Endodermal cell (in vitro differentiated cells): ENCODE results near the gene PTPN20. TPM values are rescaled to one million over a fixed set of nuclear protein-coding genes. Genes with fewer than 3 reads are reported as not detected.
"Not testable (repeated sequence)": the region's sequence is repeated elsewhere in the genome, so short reads cannot be mapped to it uniquely, and the experiment has no call there.

Experiments used
- DNase-seq: peaks from one replicate; pipeline ENCODE4 v3.0.0-alpha.2; 2017
- H3K27ac ChIP-seq: 2 replicates; pipeline ENCODE4 v1.5.1; 2013; ENCODE audit warnings: mild to moderate bottlenecking, low read depth, low read length, moderate library complexity
- H3K27me3 ChIP-seq: 2 replicates; pipeline ENCODE4 v1.6.1; 2013; ENCODE audit warnings: mild to moderate bottlenecking, low read length, moderate library complexity; ENCODE audit not compliant: insufficient read depth, control insufficient read depth, poor library complexity, severe bottlenecking
- H3K36me3 ChIP-seq: 2 replicates; pipeline ENCODE4 v1.7.0; 2013; ENCODE audit warnings: mild to moderate bottlenecking, low read length, moderate library complexity; ENCODE audit not compliant: control insufficient read depth, insufficient read depth
- H3K4me1 ChIP-seq: one replicate; pipeline ENCODE4 v1.7.0; 2013; ENCODE audit warnings: low read length; ENCODE audit not compliant: control insufficient read depth, insufficient read depth
- H3K4me3 ChIP-seq: 2 replicates; pipeline ENCODE4 v1.5.1; 2013; ENCODE audit warnings: mild to moderate bottlenecking, low read length, moderate library complexity
- H3K9ac ChIP-seq: 2 replicates; pipeline ENCODE4 v1.6.1; 2013; ENCODE audit warnings: mild to moderate bottlenecking, low read length, moderate library complexity; ENCODE audit not compliant: poor library complexity, severe bottlenecking; ENCODE audit errors: extremely low read depth
- H3K9me3 ChIP-seq: 2 replicates; pipeline ENCODE4 v1.6.1; 2013; ENCODE audit warnings: mild to moderate bottlenecking, low read length, moderate library complexity; ENCODE audit not compliant: control insufficient read depth
- H3K27ac Mint-ChIP-seq: 2 replicates; pipeline ENCODE4 v1.8.0; 2020; ENCODE audit warnings: mixed read lengths
- H3K27me3 Mint-ChIP-seq: 2 replicates; pipeline ENCODE4 v1.8.0; 2021; ENCODE audit warnings: mild to moderate bottlenecking, mixed read lengths; ENCODE audit not compliant: insufficient read depth
- H3K36me3 Mint-ChIP-seq: 2 replicates; pipeline ENCODE4 v1.8.0; 2020; ENCODE audit warnings: low read depth, mixed read lengths
- H3K4me1 Mint-ChIP-seq: 2 replicates; pipeline ENCODE4 v1.8.0; 2020; ENCODE audit warnings: mixed read lengths
- H3K4me3 Mint-ChIP-seq: 2 replicates; pipeline ENCODE4 v1.8.0; 2020; ENCODE audit warnings: mild to moderate bottlenecking, moderate library complexity, mixed read lengths
- H3K9me3 Mint-ChIP-seq: 2 replicates; pipeline ENCODE4 v1.8.0; 2020; ENCODE audit warnings: mild to moderate bottlenecking, mixed read lengths
- WGBS, 2 experiments: methylation state at CpG; one replicate each; pipeline versions ENCODE4 v1.1.5 to v1.1.7; 2013; ENCODE audit warnings: missing lambda C conversion rate in 2 of 2, mixed read lengths in 1 of 2; ENCODE audit not compliant: insufficient coverage in 1 of 2, insufficient read length in 1 of 2; 5-methylcytosine and 5-hydroxymethylcytosine counted together
- total RNA-seq, 2 donors: library from RNA; stranded (reverse); fragmentation: NEBNext Ultra II Directional in 1 of 2; extraction: Animal tissue kit (Norgen Biotek cat#: 25700) in 1 of 2; gene quantifications; 2 replicates in 1 of 2; 3 replicates in 1 of 2; pipeline ENCODE4 v1.2.1, GENCODE V29; 2021
- TF ChIP-seq, protein P1 (sequence below): fragments of 200-600 bp; sonication (generic); conservative IDR thresholded peaks from 2 replicates; pipeline ENCODE4 v1.5.0; 2021; ENCODE audit warnings: antibody characterized with exemption, mild to moderate bottlenecking

Gene PTPN20
- total RNA-seq, 2 donors from 2014 or later: 0.53 TPM; not detected in 1

GRCh38 chr10:46890813-46891611 is 20.2 kb upstream of the PTPN20 start:
- not testable (repeated sequence) for H3K36me3 Mint-ChIP-seq, H3K27me3 ChIP-seq, H3K9me3 ChIP-seq, H3K4me3 ChIP-seq, DNase-seq, H3K9ac ChIP-seq, H3K36me3 ChIP-seq, H3K27ac Mint-ChIP-seq, H3K9me3 Mint-ChIP-seq, H3K4me3 Mint-ChIP-seq, H3K4me1 Mint-ChIP-seq, H3K4me1 ChIP-seq, H3K27ac ChIP-seq, H3K27me3 Mint-ChIP-seq
- WGBS, 2 experiments: 66 to 100% methylated on average over 2 to 8 of the region's 11 CpGs
- TF ChIP-seq, protein P1, sequence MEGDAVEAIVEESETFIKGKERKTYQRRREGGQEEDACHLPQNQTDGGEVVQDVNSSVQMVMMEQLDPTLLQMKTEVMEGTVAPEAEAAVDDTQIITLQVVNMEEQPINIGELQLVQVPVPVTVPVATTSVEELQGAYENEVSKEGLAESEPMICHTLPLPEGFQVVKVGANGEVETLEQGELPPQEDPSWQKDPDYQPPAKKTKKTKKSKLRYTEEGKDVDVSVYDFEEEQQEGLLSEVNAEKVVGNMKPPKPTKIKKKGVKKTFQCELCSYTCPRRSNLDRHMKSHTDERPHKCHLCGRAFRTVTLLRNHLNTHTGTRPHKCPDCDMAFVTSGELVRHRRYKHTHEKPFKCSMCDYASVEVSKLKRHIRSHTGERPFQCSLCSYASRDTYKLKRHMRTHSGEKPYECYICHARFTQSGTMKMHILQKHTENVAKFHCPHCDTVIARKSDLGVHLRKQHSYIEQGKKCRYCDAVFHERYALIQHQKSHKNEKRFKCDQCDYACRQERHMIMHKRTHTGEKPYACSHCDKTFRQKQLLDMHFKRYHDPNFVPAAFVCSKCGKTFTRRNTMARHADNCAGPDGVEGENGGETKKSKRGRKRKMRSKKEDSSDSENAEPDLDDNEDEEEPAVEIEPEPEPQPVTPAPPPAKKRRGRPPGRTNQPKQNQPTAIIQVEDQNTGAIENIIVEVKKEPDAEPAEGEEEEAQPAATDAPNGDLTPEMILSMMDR: peak; percentile 60

GRCh38 chr10:46896762-46897692 is 14.2 kb upstream of the PTPN20 start:
- H3K9ac ChIP-seq, H3K9me3 ChIP-seq, H3K9me3 Mint-ChIP-seq, H3K4me1 Mint-ChIP-seq, H3K4me3 Mint-ChIP-seq, H3K27ac Mint-ChIP-seq, H3K4me3 ChIP-seq, H3K27ac ChIP-seq, H3K27me3 Mint-ChIP-seq, H3K27me3 ChIP-seq, H3K36me3 Mint-ChIP-seq, H3K36me3 ChIP-seq, DNase-seq, H3K4me1 ChIP-seq: not testable (repeated sequence)
- WGBS, 2 experiments: 91 to 93% methylated on average over 3 to 5 of the region's 7 CpGs

GRCh38 chr10:46901247-46901646 is 10.0 kb upstream of the PTPN20 start:
- H3K9me3 ChIP-seq, H3K27me3 Mint-ChIP-seq, DNase-seq, H3K4me1 Mint-ChIP-seq, H3K36me3 ChIP-seq, H3K36me3 Mint-ChIP-seq, H3K4me3 ChIP-seq, H3K27ac ChIP-seq, H3K4me3 Mint-ChIP-seq, H3K9me3 Mint-ChIP-seq, H3K4me1 ChIP-seq, H3K27ac Mint-ChIP-seq, H3K9ac ChIP-seq, H3K27me3 ChIP-seq: not testable (repeated sequence)
- 100% methylated on average over 1 of the region's 2 CpGs; no CpG with 5 or more reads in 1 of the 2 experiments for WGBS, 2 experiments

GRCh38 chr10:46903874-46904273 is 7.4 kb upstream of the PTPN20 start:
- H3K36me3 ChIP-seq, H3K9ac ChIP-seq, H3K9me3 ChIP-seq, DNase-seq, H3K4me1 ChIP-seq, H3K4me1 Mint-ChIP-seq, H3K27ac ChIP-seq, H3K36me3 Mint-ChIP-seq, H3K27me3 Mint-ChIP-seq, H3K27ac Mint-ChIP-seq, H3K9me3 Mint-ChIP-seq, H3K4me3 Mint-ChIP-seq, H3K4me3 ChIP-seq, H3K27me3 ChIP-seq: not testable (repeated sequence)
- no CpG with 5 or more reads among the region's 5 CpGs for WGBS, 2 experiments

- not testable (repeated sequence) for H3K27ac Mint-ChIP-seq, H3K27me3 ChIP-seq, H3K36me3 Mint-ChIP-seq, H3K27ac ChIP-seq, H3K4me3 Mint-ChIP-seq, H3K9me3 ChIP-seq, H3K27me3 Mint-ChIP-seq, H3K9ac ChIP-seq, DNase-seq, H3K4me1 Mint-ChIP-seq, H3K9me3 Mint-ChIP-seq, H3K4me1 ChIP-seq, H3K4me3 ChIP-seq, H3K36me3 ChIP-seq
- 97 to 100% methylated on average over 1 to 5 of the region's 7 CpGs for WGBS, 2 experiments
Observed at GRCh38 chr10:46906359-46906758, 4.9 kb upstream of the PTPN20 start.
